ENCODE results near the gene LRRC73.
"Not testable (repeated sequence)": the region's sequence is repeated elsewhere in the genome, so short reads cannot be mapped to it uniquely, and the experiment has no call there.

Gene LRRC73

DNA sequence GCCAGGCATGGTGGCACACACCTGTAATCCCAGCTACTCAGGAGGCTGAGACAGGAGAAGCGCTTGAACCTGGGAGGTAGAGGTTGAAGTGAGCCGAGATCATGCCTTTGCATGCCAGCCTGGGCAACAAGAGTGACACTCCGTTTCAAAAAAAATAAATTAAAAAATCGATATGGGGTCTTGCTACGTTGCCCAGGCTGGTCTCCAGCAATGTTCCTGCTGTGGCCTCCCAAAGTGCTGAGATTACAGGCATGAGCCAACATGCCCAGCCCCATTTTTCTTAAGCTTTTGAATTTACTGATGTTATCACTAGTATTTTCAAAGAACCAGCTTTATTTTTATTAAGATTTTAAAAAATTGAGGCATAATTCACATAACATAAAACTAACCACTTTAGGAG lies 30.4 kb upstream of the LRRC73 start:
- peaks cover 7% of the 10 kb centered on the region for H3K4me1 Mint-ChIP-seq
- H3K9me3 Mint-ChIP-seq: no peaks in the 10 kb centered on the region
- peaks cover 66% of the 10 kb centered on the region for H3K36me3 Mint-ChIP-seq (ENCODE audit: low read depth)
- no peak for DNase-seq
- H3K4me3 Mint-ChIP-seq: no peak overlapping the region
- H3K27me3 Mint-ChIP-seq (ENCODE audit: low read depth, poor library complexity): no peaks in the 10 kb centered on the region
- TF ChIP-seq, protein P1, sequence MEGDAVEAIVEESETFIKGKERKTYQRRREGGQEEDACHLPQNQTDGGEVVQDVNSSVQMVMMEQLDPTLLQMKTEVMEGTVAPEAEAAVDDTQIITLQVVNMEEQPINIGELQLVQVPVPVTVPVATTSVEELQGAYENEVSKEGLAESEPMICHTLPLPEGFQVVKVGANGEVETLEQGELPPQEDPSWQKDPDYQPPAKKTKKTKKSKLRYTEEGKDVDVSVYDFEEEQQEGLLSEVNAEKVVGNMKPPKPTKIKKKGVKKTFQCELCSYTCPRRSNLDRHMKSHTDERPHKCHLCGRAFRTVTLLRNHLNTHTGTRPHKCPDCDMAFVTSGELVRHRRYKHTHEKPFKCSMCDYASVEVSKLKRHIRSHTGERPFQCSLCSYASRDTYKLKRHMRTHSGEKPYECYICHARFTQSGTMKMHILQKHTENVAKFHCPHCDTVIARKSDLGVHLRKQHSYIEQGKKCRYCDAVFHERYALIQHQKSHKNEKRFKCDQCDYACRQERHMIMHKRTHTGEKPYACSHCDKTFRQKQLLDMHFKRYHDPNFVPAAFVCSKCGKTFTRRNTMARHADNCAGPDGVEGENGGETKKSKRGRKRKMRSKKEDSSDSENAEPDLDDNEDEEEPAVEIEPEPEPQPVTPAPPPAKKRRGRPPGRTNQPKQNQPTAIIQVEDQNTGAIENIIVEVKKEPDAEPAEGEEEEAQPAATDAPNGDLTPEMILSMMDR (IDR thresholded peaks at IDR 0.05): no peak
- no peak overlapping the region for H3K27ac Mint-ChIP-seq

DNA sequence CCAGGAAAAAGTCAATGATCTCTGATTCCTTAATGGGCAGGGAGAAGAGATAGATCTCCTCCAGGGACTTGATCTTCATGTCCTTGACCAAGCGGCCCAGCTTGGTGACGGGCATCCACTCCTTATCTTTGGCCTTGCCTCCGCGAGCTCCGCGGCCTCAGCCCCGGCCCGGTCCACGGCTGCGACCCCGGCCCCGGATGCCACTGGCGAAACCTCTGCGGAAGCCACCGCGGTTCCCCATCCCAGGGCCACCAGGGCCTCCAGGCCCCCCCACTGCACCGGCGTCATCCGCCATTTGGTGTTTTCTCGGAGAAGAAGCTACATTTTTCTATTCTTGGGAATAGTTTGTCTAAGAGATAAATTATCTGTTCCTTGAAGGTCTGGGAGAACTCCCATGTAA lies 29.3 kb upstream of the LRRC73 start:
- not testable (repeated sequence) for H3K27ac Mint-ChIP-seq; H3K27me3 Mint-ChIP-seq (ENCODE audit: low read depth, poor library complexity); H3K9me3 Mint-ChIP-seq; H3K4me3 Mint-ChIP-seq; DNase-seq; H3K4me1 Mint-ChIP-seq
- H3K36me3 Mint-ChIP-seq (ENCODE audit: low read depth): peaks cover 64% of the 10 kb centered on the region

DNA sequence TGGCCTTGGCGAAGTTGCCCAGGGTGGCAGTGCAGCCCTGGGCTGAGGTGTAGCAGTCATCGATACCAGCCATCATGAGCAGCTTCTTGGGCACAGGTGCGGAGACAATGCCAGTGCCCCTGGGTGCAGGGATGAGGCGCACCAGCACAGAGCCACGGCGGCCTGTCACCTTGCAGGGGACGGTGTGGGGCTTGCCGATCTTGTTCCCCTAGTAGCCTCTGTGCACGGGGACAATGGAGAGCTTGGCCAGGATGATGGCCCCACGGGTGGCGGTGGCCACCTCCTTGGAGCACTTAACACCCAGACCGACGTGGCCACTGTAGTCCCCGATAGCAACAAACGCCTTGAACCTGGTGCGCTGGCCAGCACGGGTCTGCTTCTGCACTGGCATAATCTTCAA lies 28.8 kb upstream of the LRRC73 start:
- DNase-seq, H3K27ac Mint-ChIP-seq, H3K4me1 Mint-ChIP-seq: not testable (repeated sequence)

DNA sequence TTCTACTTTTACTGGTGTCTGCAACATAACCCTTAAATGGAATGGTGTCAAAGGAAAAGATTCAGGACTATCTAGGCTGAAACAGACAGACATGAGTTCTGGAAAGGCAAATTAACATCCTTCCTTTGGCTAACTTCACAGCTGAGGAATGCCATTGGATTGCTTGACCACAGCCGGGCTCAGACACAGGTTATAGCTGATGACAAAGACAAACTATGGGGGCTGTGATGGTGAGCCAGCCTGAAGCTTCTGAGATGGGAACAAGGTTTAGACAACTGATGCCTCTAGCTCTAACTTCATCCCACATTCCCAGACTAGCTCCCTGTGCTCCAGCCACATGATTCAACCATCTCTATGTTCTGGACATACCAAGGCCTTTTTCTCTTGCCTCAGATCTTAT lies 22.1 kb upstream of the LRRC73 start:
- Mint-ChIP-seq H3K27ac (no peak overlapping the region), H3K4me3 (no peak overlapping the region), H3K27me3 (ENCODE audit: low read depth, poor library complexity) (no peaks in the 10 kb centered on the region), H3K36me3 (ENCODE audit: low read depth) (peaks cover 65% of the 10 kb centered on the region), H3K4me1 (no peaks in the 10 kb centered on the region), H3K9me3 (no peaks in the 10 kb centered on the region)
- TF ChIP-seq, protein P1 (IDR thresholded peaks at IDR 0.05): no peak
- DNase-seq: no peak

More for the DNA sequence above, 28.8 kb upstream of the LRRC73 start:
- not testable (repeated sequence) for H3K4me3 Mint-ChIP-seq; H3K9me3 Mint-ChIP-seq; H3K27me3 Mint-ChIP-seq (ENCODE audit: low read depth, poor library complexity)
- H3K36me3 Mint-ChIP-seq (ENCODE audit: low read depth): peaks cover 64% of the 10 kb centered on the region

DNA sequence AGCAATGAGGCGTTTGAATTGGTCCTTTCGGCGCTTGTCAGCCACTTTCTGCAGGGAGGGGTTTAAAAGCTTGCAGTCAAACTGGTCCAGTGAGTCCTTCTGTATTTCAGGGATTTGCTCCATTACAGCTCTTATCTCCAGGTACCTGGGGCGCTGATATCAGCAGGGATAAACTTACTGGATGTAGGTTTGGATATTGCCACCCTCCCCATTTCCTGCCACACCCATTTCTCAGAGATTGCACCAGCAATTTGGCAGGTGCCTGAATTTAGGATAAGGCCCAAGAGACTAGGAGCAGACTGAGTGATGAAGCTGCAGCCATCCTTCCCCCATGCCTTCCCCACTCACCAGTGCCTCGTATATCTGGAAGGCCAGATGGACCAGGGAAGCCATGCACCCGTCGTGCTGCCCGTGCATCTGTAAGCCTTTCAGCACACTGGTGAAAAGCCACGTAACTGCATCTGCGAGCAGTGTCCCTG lies 14.4 kb upstream of the LRRC73 start:
- DNase-seq: no peak
- Mint-ChIP-seq H3K36me3 (ENCODE audit: low read depth) (peaks cover 75% of the 10 kb centered on the region), H3K27ac (no peak overlapping the region)

DNA sequence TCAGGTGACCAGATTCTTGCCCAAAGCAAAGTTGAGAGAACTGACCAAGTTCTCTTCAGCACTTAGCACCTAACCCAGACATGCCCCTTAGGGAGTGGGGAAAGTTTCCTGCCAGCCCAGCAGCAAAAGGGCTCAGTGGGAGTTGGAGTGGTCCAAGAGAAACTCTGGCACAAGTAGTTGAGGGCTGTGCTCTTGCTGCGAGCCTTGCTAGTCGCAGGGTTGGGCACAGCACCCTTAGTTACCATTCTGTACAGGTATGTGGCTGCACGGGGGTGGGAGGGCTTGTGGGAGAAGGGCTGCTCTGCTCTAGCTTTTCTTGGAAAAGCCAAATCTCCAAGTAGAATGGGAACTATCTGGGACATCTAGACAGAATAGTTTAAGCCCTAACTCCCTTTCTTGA lies 13.1 kb upstream of the LRRC73 start:
- no peak overlapping the region for H3K27ac Mint-ChIP-seq
- H3K36me3 Mint-ChIP-seq (ENCODE audit: low read depth): peaks cover 64% of the 10 kb centered on the region
- no peak for DNase-seq
- no peak overlapping the region for H3K4me3 Mint-ChIP-seq
- TF ChIP-seq, protein P1 (IDR thresholded peaks at IDR 0.05): no peak
- H3K4me1 Mint-ChIP-seq: no peaks in the 10 kb centered on the region
- no peaks in the 10 kb centered on the region for H3K27me3 Mint-ChIP-seq (ENCODE audit: low read depth, poor library complexity)
- no peaks in the 10 kb centered on the region for H3K9me3 Mint-ChIP-seq

More for the DNA sequence above, 14.4 kb upstream of the LRRC73 start:
- no peaks in the 10 kb centered on the region for H3K9me3 Mint-ChIP-seq
- TF ChIP-seq, protein P1 (IDR thresholded peaks at IDR 0.05): no peak
- no peak overlapping the region for H3K4me3 Mint-ChIP-seq
- no peaks in the 10 kb centered on the region for H3K27me3 Mint-ChIP-seq (ENCODE audit: low read depth, poor library complexity)
- H3K4me1 Mint-ChIP-seq: no peaks in the 10 kb centered on the region

DNA sequence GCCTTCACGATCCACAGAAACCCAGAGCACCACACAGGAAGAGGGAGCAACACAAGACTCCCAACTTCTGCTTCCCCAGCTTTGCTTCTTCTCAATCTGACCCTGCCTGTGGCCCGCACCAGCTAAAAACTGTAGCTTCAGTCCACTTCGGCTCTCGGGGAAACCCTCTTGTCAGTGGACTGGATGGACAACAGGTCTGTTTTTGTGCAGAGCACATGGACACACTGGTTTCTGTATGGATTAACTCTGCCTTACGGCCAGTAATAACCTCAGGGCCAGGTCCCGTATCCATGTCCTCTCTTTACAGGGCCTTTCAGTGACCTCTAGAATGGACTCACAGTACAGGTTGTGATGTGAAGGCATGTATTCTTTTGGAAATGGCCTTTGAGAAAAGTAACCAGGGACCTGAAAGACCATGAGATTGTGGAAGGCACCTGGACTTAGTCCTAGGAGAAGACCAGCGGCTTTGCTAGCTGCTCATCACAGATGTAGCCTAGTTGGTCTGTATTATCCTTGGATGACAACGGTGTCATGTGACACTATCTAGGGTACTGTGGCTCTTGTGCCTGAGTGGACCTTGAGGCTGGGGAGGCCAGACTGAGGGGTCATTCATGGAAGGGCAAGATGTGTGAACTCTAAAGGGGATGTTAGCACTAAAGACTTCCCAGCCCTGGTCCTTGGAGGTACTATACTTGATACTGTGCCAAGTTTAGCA lies 12.6 kb upstream of the LRRC73 start:
- Mint-ChIP-seq H3K27me3 (ENCODE audit: low read depth, poor library complexity) (no peaks in the 10 kb centered on the region), H3K4me3 (no peak overlapping the region), H3K27ac (no peak overlapping the region), H3K9me3 (no peaks in the 10 kb centered on the region), H3K4me1 (no peaks in the 10 kb centered on the region), H3K36me3 (ENCODE audit: low read depth) (peaks cover 58% of the 10 kb centered on the region)
- no peak for DNase-seq
- TF ChIP-seq, protein P1 (IDR thresholded peaks at IDR 0.05): no peak
